Activated CD4-positive, CD25-positive, alpha-beta regulatory T cell treated with anti-CD3 and anti-CD28 coated beads, Interleukin-2, amount 50 U/mL, for 24 hours (primary cell): ENCODE measurements around the gene SF3A2.

Experiments used
- ATAC-seq, 2 donors: fragments of 150-1000 bp; cut with Tn5 transposase; one replicate each; pipeline ENCODE4 v1.10.0; 2021; ENCODE audit warnings: mild to moderate bottlenecking in 1 of 2, moderate library complexity in 1 of 2

The SF3A2 gene

DNA sequence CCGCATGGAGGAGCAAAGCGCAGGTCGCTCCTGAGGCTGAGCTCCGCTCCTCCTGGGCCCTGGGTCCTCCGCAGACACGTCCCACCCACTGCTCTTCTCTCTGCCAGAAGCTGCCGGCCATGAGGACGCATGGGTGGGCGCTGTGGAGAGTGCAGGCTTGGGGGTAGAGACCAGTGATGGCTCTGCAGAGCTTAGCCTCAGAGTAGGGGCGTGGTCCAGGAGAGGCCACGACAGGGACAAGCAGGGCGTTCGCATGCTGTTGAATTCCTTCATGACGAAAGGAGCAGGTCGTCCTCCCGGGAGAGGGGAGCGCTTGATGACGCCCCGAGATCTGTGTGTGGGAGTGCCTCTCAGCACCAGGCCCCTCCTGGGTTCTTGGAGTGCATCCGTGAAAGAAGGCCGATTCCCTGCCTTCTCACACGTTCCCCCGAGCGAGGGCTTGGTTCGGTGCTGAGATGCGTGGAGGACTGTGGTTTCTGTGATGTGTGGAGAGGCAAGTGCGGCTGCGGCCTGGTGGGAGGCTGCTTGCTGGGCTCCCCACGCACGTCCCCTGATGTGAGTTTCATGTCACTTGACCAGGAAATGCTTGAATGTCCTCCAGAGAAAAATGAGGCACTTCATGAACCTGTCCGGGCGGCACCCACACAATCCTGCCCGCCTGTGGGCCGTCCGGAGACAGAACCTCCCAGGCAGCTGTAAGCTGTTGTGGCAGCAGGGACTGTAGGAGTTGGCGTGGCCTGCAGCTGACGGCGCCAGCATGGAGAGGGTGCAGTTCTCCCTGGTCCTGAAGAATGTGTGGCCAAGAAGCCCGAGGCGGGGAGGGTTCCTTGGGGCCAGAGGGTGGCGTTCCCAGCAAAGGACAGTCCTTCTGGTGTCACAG lies 4.5 kb downstream of the SF3A2 start:
- no peak for ATAC-seq

- ATAC-seq = no peak
These were observed 5.5 kb downstream of the SF3A2 start for GRCh38 chr19:2242092-2242537.

DNA sequence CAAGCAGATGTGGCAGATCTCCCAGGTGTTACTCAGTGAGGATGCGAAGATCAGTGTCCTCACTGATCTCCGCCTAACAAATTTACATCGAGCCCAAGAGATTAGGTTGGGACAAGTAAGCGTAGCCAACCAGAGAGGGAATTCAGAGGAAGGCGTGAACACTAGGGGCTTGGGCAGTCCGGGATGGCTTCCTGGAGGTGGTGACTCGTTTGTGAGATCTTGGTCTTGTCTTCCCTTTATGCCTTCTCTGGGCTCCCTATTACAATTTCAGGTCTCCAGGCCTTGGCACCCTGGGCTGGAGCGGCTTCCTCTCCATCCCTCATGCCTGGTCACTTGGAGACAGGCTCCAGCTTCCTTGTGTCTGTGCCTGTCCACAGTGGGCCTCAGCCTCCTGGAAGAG lies 6.2 kb downstream of the SF3A2 start:
- ATAC-seq = no peak

- no peak for ATAC-seq
These were observed 6.9 kb downstream of the SF3A2 start for GRCh38 chr19:2243274-2244124.

- no peak for ATAC-seq
These were observed 7.4 kb downstream of the SF3A2 start for GRCh38 chr19:2244125-2244411.

DNA sequence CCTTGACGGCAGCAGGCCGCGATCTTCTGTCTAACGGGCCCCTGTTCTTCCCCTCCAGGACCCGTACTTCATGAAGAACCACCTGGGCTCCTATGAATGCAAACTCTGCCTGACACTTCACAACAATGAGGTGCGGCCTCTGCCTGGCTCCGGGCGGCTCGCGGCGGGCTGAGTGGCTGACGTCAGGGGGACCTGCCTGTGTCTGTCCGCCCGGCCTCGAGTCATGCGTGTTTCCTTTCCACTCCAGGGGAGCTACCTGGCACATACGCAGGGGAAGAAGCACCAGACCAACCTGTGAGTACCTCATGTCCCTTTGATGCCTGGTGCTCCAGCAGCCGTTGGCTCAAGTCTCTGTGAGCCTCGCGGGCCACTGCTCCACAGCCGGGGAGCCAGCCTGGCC lies 7.9 kb downstream of the SF3A2 start:
- no peak for ATAC-seq

DNA sequence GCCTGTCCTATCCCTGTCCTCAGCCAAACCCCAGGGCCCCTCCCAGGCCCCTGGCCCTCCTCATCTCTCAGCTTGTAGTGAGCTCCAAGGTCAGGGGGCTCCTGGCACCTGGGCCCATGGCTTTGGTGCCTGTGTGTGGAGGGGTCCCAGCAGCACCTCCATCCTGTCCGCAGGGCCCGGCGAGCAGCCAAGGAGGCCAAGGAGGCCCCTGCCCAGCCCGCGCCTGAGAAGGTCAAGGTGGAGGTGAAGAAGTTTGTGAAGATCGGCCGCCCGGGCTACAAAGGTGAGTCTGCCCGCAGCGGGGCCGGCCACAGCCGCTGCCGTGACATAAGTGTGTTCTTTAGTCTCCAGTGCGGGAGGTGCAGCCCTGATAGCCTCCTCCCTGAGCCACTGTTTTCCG lies 8.6 kb downstream of the SF3A2 start:
- no peak for ATAC-seq

DNA sequence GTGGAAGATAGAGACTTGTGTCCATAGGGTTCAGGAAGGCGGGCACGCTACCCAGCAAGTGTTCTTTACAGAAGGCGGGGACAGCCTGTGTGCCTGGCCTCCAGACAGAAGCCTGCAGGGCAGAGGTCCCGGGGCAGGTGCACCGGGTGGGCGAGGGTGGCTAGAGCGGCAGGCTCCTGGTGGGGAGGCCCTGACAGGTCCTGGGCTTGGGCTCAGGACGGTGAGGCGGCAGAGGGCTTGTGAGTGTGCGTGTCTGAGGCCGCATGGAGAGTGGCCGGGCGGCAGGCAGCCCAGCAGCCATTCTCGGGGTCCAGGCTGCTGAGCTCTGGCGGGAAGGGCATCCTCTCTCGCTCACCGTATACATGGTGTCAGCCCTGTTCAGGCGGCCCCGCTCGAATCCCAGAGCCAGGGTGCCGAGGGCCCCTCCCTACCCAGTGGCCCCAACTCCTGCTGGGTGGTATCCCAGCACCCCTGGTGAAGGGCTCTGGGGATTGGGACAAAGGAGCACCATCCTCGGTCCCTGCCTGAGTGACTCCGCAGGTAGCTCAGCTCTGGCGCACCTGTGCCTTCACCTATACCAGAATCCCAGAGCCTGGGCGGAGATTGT lies 9.5 kb downstream of the SF3A2 start:
- ATAC-seq = no peak

DNA sequence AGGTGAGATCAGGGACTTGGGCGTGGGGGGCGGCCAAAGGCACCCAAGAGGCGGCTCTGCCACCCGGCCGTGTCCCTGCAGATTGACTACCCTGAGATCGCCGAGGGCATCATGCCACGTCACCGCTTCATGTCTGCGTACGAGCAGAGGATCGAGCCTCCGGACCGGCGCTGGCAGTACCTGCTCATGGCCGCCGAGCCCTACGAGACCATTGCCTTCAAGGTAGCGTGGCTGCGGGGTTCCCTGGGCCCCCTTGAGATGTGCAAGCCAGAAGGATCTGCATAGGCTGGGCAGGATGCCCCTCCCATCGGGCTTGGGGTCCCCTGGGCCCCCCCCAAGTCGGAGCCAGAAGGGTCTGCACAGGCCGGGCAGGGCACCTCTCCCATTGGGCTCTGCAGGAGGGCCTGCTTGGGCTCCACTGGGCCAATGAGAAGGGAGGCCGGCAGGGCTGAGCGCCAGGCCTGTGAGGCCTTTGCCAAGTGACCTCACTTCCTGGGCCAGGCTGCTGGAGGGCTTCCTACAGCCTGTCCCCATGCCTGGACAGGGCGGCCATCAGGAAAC lies 10.3 kb downstream of the SF3A2 start:
- ATAC-seq = no peak

GRCh38 chr19:2247433-2248101 lies 10.9 kb downstream of the SF3A2 start:
- no peak for ATAC-seq

DNA sequence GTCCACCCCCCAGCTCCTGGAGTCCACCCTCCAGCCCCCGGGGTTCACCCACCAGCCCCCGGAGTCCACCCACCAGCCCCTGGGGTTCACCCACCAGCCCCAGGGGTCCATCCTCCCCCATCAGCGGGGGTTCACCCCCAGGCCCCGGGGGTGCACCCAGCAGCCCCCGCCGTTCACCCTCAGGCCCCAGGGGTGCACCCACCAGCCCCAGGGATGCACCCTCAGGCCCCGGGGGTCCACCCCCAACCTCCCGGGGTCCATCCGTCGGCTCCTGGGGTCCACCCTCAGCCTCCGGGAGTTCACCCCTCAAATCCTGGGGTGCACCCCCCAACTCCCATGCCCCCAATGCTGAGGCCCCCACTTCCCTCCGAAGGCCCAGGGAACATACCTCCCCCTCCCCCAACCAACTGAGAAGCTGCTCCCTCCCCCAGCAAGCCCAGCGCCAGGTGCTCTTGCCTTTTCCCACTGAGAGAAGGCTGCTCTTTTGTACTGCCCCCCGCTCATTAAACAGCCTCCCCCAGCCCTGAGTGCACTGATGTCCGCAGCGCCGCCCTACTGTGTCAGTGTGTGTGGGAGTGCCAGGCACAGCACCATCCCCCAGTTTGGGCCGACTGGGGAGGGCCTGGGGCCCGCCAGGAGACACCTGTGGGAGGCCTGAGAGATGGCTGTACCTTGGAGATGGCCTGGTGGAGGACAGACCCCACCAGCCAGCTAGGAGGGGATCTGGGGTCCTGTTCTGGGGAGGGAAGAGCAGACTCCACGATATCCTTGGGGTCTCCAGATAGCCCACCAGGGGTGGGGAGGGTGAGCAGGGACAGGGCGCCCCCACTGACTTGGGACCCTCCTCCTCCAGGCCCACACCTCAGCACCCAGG lies 11.7 kb downstream of the SF3A2 start:
- no peak for ATAC-seq

DNA sequence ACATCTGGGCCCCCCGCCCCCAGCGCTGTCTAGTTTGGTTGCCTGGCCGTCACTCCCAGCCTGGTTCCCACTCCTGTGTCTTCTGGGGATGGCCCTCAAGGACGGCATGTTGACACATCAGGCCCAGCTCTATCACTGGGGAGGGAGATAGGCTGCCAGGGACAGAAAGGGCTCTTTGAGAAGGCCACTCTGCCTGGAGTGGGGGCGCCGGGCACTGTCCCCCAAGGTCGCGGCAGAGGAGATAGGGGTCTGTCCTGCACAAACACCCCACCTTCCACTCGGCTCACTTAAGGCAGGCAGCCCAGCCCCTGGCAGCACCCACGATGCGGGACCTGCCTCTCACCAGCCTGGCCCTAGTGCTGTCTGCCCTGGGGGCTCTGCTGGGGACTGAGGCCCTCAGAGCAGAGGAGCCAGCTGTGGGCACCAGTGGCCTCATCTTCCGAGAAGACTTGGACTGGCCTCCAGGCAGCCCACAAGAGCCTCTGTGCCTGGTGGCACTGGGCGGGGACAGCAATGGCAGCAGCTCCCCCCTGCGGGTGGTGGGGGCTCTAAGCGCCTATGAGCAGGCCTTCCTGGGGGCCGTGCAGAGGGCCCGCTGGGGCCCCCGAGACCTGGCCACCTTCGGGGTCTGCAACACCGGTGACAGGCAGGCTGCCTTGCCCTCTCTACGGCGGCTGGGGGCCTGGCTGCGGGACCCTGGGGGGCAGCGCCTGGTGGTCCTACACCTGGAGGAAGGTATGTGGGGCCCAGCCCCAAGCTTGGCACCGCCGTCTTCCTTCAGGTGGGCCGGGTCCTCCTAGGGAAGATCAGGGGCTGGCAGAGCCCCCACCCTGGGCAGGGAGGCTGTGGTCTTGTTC lies 12.6 kb downstream of the SF3A2 start, which contains the start of gene AMH:
TSS of gene AMH (plus strand) at position 314 of the 857 bp plus-strand sequence. CDS start at position 324, 10 bp downstream.
- ATAC-seq = no peak

DNA sequence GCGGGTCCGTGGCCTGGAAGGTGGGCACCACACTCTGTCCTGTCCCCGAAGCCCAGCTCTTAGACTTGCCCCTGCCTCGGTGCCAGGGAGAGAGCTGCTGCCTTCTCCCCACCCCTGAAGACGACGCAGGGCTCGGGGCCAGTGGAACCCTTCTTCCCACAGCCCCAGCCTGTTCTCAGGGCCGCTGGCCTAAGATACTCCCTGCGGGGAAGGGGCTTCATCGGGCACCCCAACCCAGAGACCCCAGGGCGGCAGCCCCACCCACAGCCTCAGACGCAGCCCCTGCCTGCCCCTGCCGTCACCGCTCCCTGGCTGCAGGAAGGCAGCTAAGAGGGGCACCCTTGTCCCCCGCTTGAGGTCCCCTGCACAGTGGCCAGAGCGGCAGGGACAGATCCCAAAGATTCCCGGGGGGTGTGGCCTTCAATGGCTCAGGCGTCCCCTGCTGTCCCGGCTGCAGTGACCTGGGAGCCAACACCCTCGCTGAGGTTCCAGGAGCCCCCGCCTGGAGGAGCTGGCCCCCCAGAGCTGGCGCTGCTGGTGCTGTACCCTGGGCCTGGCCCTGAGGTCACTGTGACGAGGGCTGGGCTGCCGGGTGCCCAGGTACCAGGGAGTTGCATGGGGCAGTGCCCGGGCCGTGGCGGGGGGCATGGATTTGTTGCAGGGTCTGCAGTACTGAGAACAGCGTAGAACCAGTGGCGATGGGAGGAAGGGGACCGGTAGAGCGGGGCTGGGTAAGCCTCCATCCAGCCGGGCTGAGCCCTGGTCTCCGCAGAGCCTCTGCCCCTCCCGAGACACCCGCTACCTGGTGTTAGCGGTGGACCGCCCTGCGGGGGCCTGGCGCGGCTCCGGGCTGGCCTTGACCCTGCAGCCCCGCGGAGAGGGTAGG lies 13.5 kb downstream of the SF3A2 start:
- no peak for ATAC-seq

DNA sequence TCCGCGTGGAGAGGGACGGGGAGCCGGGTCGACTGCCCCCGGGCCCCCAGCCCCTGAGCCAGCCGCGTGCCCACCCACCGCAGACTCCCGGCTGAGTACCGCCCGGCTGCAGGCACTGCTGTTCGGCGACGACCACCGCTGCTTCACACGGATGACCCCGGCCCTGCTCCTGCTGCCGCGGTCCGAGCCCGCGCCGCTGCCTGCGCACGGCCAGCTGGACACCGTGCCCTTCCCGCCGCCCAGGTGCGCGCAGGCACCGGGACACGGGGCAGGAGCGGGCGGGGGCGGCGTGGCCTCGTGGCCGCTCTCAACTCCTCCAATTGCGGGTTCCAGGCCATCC lies 14.1 kb downstream of the SF3A2 start:
- ATAC-seq = no peak

- peak; percentile 19 to 25 for ATAC-seq
These were observed 14.8 kb downstream of the SF3A2 start for GRCh38 chr19:2251106-2252054.

DNA sequence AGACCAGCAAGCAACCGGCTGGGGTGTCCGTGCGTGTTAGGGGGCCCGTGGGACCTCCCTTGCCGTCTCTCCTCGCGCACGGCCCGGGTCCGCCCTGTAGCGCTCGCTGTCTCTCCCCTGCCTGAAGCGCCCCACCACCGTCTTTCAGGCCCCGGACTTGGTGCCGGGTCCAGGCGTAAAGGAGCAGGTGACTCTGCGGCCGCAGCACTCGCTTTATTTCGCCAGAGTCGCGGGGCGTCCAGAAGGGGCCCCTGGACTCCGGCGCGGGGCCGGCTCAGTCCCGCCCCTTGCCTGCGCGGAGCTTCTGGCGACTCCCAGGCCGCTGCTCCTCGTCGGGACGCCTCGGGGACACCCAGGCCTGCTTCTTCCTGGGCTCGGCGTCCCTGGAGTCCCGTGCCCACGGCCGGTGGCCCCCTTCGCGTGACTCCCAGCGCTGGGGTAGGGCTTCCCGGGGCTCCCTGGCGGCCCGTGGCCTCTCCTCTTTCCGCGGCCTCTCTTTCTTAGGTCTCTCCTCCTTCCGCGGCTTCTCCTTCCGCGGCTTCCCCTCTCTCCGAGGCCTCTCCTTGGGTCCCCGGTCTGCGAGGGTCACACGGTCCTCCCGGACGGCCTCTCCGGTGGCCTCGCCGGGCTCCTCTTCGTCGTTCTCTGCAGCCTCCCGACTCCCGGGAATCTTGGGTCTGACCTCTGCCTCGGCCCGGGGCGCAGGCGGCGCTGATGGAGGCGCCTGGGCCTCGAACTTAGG lies 15.6 kb downstream of the SF3A2 start:
- no peak for ATAC-seq

GRCh38 chr19:2252797-2253105 lies 16.1 kb downstream of the SF3A2 start:
- peak; percentile 1 to 3 for ATAC-seq
